Epithelial cell of esophagus (primary cell): ENCODE results near the gene RFX6.
A peak's percentile ranks its signal among the peaks of the same experiment; 100 is the strongest.

Experiments used
- DNase-seq: peaks from one replicate; pipeline ENCODE4 v3.0.0; 2010; ENCODE audit warnings: low read depth
- H3K4me3 ChIP-seq: 2 replicates; pipeline ENCODE4 v1.5.1; 2011; ENCODE audit warnings: mild to moderate bottlenecking, low read length, control low read depth
- CTCF ChIP-seq: IDR thresholded peaks from 2 replicates; pipeline ENCODE4 v1.5.1; 2011; ENCODE audit warnings: low read depth, mild to moderate bottlenecking, low read length, control low read depth, inconsistent platforms; ENCODE audit not compliant: insufficient read depth; ENCODE audit errors: missing control alignments

Gene RFX6

GRCh38 chr6:116931456-116931855 is 54.4 kb downstream of the RFX6 start:
- no peak overlapping the region for H3K4me3 ChIP-seq
- TF ChIP-seq CTCF, result no peak
- DNase-seq, result peak; percentile 2

- no peak for DNase-seq
- no peak for TF ChIP-seq CTCF
- no peak overlapping the region for H3K4me3 ChIP-seq
Measured at GRCh38 chr6:116932496-116932895, 55.5 kb downstream of the RFX6 start.

GRCh38 chr6:116933485-116933884 is 56.4 kb downstream of the RFX6 start:
- no peak for DNase-seq
- no peak overlapping the region for H3K4me3 ChIP-seq
- no peak for TF ChIP-seq CTCF

GRCh38 chr6:116938305-116938704 is 61.3 kb downstream of the RFX6 start:
- no peak overlapping the region for H3K4me3 ChIP-seq
- no peak for TF ChIP-seq CTCF
- no peak for DNase-seq

- TF ChIP-seq CTCF, result no peak
- no peak for DNase-seq
- no peak overlapping the region for H3K4me3 ChIP-seq
Measured at GRCh38 chr6:116941727-116942126, 64.7 kb downstream of the RFX6 start.

GRCh38 chr6:116945809-116946208 is 68.8 kb downstream of the RFX6 start:
- no peak for TF ChIP-seq CTCF
- DNase-seq, result peak; percentile 76
- no peak overlapping the region for H3K4me3 ChIP-seq

- no peak for TF ChIP-seq CTCF
- DNase-seq, result no peak
Measured at GRCh38 chr6:116948533-116949304, 71.7 kb downstream of the RFX6 start.

More at GRCh38 chr6:116948533-116949304, 71.7 kb downstream of the RFX6 start:
- H3K4me3 ChIP-seq, result no peak overlapping the region
